Glutamatergic neuron (in vitro differentiated cells): ENCODE measurements around the gene ADAP1. TPM values are rescaled to one million over a fixed set of nuclear protein-coding genes. Genes with fewer than 3 reads are reported as not detected.
A peak's percentile ranks its signal among the peaks of the same experiment; 100 is the strongest.

ENCODE experiments used
- DNase-seq: peaks from one replicate; pipeline ENCODE4 v3.0.0; 2022
- H3K27ac Mint-ChIP-seq: one replicate; pipeline ENCODE4 v1.8.0; 2020; ENCODE audit warnings: mild to moderate bottlenecking, mixed read lengths, inconsistent platforms; ENCODE audit not compliant: unreplicated experiment
- H3K27me3 Mint-ChIP-seq: one replicate; pipeline ENCODE4 v1.8.0; 2020; ENCODE audit warnings: mild to moderate bottlenecking, moderate library complexity, mixed read lengths, inconsistent platforms; ENCODE audit not compliant: unreplicated experiment
- H3K36me3 Mint-ChIP-seq: one replicate; pipeline ENCODE4 v1.8.0; 2020; ENCODE audit warnings: mild to moderate bottlenecking, mixed read lengths, inconsistent platforms; ENCODE audit not compliant: unreplicated experiment
- H3K4me1 Mint-ChIP-seq: one replicate; pipeline ENCODE4 v1.8.0; 2020; ENCODE audit warnings: mild to moderate bottlenecking, low read depth, mixed read lengths, inconsistent platforms; ENCODE audit not compliant: unreplicated experiment
- H3K4me3 Mint-ChIP-seq: one replicate; pipeline ENCODE4 v1.8.0; 2020; ENCODE audit warnings: mild to moderate bottlenecking, mixed read lengths, inconsistent platforms; ENCODE audit not compliant: unreplicated experiment
- H3K9me3 Mint-ChIP-seq: one replicate; pipeline ENCODE4 v1.8.0; 2020; ENCODE audit warnings: mild to moderate bottlenecking, moderate library complexity, mixed read lengths, inconsistent platforms; ENCODE audit not compliant: unreplicated experiment
- total RNA-seq: library from RNA; stranded (reverse); fragmentation: NEBNext Ultra II Directional; extraction: Animal tissue kit (Norgen Biotek cat#: 25700); gene quantifications from one replicate; pipeline ENCODE4 v1.2.1, GENCODE V29; 2021; ENCODE audit not compliant: unreplicated experiment
- TF ChIP-seq, protein P1 (sequence below): fragments of 200-600 bp; sonication (generic); IDR thresholded peaks from one replicate; pipeline ENCODE4 v1.5.0; 2021; ENCODE audit not compliant: partially characterized antibody, unreplicated experiment

Gene ADAP1
- total RNA-seq, 1 donor from 2014 or later: 61.1 TPM

- TF ChIP-seq, protein P1, sequence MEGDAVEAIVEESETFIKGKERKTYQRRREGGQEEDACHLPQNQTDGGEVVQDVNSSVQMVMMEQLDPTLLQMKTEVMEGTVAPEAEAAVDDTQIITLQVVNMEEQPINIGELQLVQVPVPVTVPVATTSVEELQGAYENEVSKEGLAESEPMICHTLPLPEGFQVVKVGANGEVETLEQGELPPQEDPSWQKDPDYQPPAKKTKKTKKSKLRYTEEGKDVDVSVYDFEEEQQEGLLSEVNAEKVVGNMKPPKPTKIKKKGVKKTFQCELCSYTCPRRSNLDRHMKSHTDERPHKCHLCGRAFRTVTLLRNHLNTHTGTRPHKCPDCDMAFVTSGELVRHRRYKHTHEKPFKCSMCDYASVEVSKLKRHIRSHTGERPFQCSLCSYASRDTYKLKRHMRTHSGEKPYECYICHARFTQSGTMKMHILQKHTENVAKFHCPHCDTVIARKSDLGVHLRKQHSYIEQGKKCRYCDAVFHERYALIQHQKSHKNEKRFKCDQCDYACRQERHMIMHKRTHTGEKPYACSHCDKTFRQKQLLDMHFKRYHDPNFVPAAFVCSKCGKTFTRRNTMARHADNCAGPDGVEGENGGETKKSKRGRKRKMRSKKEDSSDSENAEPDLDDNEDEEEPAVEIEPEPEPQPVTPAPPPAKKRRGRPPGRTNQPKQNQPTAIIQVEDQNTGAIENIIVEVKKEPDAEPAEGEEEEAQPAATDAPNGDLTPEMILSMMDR: no peak
- Mint-ChIP-seq H3K4me1 (peaks cover 10% of the 10 kb centered on the region), H3K4me3 (no peak overlapping the region), H3K27me3 (peaks cover 8% of the 10 kb centered on the region), H3K27ac (no peak overlapping the region), H3K36me3 (no peaks in the 10 kb centered on the region), H3K9me3 (peaks cover 8% of the 10 kb centered on the region)
- peak; percentile 8 for DNase-seq
These were observed 35.9 kb downstream of the ADAP1 start for GRCh38 chr7:918441-919113.

DNA sequence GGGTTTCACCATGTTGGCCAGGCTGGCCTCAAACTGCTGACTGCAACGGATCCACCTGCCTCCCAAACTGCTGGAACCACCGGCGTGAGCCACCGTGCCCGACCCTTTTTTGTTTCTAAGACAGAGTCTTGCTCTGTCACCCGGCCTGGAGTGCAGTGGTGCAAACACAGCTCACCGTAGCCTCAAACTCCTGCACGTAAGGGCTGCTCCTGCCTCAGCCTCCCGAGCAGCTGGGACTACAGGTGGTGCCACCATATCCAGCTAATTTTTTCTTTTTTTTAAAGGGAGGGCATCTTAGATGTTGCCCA, 36.4 kb downstream of the ADAP1 start:
- Mint-ChIP-seq H3K27ac (no peak overlapping the region), H3K9me3 (peaks cover 10% of the 10 kb centered on the region), H3K36me3 (no peaks in the 10 kb centered on the region), H3K4me1 (peaks cover 10% of the 10 kb centered on the region), H3K27me3 (peaks cover 8% of the 10 kb centered on the region), H3K4me3 (no peak overlapping the region)
- peak; percentile 4 for DNase-seq
- TF ChIP-seq, protein P1: no peak

DNA sequence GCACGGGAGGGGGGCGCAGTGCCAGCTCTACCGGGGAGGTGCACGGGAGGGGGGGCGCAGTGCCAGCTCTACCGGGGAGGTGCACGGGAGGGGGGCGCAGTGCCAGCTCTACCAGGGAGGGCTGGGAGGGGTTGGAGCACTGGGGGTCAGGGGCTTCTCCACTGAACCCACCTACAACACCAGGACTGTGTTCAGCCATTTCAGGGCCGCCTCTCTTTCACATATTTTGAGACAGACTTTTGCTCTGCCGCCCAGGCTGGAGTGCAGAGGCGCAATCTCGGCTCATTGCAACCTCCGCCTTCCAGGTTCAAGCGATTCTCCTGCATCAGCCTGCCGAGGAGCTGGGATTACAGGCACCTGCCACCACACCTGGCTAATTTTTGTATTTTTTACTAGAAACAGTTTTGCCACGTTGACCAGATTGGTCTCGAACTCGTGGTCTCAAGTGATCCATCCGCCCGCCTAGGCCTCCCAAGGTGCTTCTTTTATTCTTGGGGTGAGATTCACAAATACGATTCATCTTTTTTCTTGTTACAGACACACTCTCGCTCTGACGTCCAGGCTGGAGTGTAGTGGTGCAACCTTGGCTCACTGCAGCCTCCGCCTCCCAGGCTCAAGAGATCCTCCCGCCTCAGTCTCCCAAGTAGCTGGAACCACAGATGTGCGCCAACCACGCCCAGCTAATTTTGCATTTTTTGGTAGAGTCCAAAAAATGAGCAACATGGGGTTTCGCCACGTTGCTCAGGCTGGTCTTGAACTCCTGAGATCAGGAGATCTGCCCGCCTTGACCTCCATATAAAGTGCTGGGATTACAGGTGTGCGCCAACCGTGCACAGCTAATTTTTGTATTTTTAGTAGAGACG, 37.0 kb downstream of the ADAP1 start:
- no peak overlapping the region for H3K27ac Mint-ChIP-seq
- peaks cover 8% of the 10 kb centered on the region for H3K27me3 Mint-ChIP-seq
- H3K4me1 Mint-ChIP-seq: peaks cover 10% of the 10 kb centered on the region
- H3K36me3 Mint-ChIP-seq: no peaks in the 10 kb centered on the region
- no peak overlapping the region for H3K4me3 Mint-ChIP-seq
- H3K9me3 Mint-ChIP-seq: peaks cover 12% of the 10 kb centered on the region
- TF ChIP-seq, protein P1: no peak
- peak; percentile 11 for DNase-seq

DNA sequence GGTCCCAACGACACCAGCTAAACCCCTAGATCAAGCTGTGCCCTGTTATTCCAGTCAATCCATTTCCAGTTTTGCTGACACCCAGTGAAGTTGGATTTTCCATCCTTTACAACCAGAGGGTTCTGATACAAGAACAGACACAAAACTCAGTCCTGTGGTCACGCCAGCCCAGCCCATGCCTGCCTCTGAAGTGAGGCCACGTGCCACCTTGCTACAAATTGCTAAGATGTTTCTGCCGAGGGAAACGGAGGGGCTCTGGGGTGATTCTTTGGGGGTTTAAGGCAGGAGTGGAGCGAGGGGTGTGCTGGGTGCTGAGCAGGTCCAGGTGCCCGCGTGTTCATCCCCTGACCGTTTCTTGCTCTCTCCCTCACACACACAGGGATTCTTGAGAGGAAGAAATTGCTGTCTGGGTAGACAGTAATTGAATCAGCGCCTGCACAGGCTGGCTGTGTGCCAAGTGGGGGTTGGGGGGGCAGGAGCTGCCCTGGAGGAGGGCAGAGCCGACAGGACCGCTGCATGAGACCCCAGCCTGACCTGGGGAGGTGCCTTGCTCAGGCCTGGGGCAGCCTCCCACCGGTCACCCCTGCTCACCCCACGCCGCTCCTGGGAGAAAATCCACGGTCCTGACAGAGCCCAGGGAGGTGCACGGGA, 38.1 kb downstream of the ADAP1 start:
- peak; percentile 24 for DNase-seq
- peaks cover 8% of the 10 kb centered on the region for H3K27me3 Mint-ChIP-seq
- H3K4me3 Mint-ChIP-seq: no peak overlapping the region
- peaks cover 10% of the 10 kb centered on the region for H3K4me1 Mint-ChIP-seq
- TF ChIP-seq, protein P1: no peak
- no peaks in the 10 kb centered on the region for H3K36me3 Mint-ChIP-seq
- peaks cover 12% of the 10 kb centered on the region for H3K9me3 Mint-ChIP-seq
- no peak overlapping the region for H3K27ac Mint-ChIP-seq
